CD4-positive, alpha-beta T cell treated with Interleukin-2 at 100 ng/mL for 4 hours (primary cell): Measurements from ENCODE around the gene LGMN.
A peak's percentile ranks its signal among the peaks of the same experiment; 100 is the strongest.
"Not testable (repeated sequence)": the region's sequence is repeated elsewhere in the genome, so short reads cannot be mapped to it uniquely, and the experiment has no call there.

Experiments
- DNase-seq: peaks from one replicate; pipeline ENCODE4 v3.0.0-alpha.2; 2020; ENCODE audit warnings: low spot score

The LGMN gene

DNA sequence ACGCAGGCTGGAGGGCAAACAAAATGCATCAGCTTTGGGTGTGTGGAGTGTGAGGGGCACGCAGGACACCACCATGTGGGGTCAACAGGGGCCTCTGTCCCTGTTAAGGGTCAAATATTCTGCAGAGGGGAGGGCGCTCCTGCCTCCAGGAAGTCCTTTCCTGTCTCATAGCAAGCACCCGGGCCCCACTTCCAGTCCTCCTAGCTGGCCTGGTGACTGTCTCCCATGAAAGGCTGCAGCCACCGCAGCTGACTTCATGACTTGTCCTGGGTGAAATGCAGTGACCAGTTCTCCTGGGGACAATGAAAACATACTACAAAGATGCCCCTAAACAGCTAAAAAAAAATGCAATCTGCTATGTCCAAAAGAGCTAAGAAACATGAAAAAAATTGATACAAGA lies 53.6 kb downstream of the LGMN start:
- DNase-seq, result no peak

DNA sequence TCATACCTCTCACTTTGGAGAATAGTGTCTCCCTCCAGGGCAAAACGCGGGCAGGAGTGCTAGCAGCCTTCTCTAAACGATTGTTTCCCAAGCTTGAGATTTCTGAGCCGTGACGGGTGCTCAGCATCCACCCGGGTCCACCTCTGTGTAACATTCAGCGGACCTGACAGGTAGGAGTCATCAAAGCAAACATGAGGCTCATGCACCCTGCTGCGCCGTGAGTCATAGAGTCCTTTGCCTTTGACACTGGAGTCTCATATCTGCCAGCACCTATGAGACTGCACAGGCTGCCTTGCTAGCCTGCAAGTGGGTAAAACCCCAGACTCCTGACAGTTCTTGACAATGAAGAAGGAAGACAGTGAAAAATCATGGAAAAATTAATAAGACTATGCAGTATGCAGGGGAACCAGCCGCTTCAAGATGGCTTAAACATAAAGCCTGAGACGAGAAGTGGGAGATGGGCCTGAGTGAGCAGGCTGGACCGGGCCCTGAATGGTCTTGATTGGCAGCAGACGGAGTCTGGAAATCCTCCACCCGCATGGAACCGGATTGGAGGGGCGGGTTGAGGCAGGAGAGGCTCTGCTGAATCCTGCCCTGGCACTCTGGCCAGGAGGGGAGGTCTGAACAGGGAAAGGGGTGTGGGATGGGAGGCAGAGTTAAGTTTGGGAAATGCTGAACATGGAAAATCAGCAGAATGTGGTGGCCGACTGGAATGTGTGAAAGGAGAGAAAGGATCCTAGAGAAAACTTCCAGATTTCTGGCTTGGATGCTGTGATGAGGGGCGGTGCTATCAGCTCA lies 54.2 kb downstream of the LGMN start:
- no peak for DNase-seq

DNA sequence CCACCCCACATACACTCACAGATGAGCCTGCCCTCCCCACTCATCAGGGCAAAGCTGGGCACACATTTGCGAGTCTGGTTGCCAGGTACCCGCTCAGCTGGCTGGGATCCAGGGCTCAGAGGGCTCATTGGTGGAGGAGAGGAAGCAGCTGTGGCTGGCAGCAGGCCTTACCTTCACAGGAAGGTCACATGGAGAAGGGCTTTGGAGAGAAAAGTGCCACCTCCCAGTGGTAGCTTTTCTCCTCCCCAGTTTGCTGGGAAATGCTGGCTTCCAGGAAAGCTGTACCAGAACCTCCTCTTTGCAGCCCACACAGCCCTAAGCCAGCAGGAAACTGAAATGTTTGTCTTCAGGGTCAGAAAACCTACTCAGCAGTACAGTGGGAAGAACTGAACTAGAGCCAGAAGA lies 55.6 kb downstream of the LGMN start:
- peak; percentile 16 for DNase-seq

DNA sequence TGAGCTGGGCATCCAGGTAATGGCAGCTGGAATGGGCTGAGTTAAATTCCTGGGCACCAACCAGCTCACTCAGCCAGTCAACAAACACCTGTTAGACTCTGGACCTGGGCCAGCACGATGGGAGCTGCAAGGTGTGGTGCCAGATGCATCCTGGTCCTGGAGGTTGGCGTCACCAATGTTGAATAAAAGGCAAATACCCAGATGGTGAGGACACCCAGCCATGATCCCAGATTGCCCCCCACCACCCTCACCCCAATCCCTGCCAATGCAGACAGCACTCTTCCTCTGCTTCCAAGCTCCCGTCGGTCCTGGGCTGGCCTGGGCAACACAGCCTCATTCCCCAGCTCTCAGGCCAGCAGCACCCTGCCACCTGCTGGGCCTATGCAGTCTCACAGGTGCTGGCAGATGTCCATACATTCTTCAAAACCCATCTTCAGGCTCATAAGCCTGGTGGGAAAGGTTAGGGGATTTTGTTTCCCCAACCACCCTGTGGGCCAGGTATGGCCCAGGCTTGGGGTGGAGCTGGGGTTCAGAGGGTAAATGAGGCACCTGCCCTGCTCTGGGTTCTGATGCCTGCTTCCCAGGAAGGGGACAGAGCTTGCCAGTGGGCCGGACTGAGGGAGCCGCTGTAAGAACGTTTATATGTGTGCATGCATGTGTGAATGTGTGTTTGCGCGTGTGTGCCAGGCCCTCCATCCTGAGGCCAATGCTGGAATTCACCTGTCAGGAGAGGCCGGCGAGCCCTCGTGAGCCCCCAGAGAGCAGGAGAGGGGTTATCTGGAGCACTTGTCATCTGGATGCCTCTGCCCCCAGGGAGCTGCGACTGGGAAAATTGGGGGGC lies 58.0 kb downstream of the LGMN start:
- no peak for DNase-seq

DNA sequence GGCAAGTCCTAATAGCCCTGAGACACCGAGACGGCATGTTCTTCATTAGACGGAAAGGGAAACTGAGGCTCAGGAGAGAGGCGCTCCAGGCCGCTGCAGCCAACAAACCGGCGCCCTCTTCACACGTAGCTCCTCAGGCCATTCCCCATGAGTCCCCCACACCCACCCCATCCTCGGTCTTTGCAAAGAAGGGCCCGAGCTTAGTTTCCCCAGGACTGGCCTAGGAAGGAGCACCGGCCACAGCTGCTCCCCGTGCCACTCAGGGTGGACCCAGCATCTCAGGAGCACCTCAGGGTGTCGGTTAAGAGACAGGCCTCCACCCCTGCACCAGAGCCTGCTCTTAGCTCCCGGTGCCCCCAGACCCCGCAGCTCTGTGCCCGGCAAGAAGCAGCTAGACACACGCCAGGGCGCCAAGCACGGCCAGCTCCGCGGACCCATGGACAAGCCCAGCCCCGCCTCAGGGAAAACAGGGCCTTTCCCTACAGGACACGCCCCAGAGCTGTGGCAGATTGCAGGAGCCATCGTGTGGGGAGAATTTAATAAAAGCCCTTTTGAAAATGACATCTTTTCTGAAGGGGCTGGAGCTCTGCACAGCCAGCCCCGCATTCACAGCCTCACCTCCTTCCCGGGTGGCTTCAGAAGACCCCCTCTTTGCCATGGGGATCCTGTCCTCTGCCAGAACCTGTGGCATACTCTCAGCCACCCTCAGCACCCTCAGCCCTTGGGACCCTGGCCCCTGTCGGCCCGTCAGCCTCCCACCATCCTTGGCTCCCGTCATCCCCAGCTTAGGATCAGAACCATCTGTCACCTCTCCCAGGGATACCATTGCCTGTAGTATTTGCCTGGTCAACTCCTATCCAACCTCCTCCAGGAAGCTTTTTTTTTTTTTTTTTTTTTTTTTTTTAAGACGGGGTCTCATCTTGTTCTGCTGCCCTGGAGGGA lies 59.7 kb downstream of the LGMN start:
- no peak for DNase-seq

DNA sequence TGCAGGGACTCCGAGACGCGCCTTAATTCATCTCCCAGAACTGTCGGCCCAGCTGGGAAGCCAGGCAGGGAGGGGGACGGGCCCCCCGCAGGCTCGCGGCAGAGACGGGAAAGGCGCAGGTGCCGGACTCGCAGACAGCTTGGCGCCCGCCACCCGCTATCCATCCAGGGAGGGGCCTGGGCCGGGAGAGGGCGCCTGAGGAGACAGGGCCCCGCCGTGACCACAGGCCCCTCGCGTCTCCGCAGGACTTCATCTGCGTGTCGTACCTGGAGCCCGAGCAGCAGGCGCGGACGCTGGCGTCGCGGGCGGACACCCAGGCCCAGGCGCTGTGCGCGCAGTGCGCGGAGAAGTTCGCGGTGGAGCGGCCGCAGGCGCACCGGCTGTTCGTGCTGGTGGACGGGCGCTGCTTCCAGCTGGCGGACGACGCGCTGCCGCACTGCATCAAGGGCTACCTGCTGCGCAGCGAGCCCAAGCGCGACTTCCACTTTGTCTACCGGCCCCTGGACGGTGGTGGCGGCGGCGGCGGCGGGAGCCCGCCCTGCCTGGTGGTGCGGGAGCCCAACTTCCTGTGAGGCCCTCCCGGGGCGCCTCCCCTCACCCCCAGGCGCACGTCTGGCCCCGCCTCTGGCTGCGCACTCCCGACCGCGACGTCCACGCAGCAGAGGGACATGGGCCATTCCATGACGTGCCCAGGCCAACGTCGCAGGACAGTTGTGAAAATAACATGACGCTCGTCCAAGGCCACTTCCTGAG lies 60.6 kb downstream of the LGMN start:
- no peak for DNase-seq

DNA sequence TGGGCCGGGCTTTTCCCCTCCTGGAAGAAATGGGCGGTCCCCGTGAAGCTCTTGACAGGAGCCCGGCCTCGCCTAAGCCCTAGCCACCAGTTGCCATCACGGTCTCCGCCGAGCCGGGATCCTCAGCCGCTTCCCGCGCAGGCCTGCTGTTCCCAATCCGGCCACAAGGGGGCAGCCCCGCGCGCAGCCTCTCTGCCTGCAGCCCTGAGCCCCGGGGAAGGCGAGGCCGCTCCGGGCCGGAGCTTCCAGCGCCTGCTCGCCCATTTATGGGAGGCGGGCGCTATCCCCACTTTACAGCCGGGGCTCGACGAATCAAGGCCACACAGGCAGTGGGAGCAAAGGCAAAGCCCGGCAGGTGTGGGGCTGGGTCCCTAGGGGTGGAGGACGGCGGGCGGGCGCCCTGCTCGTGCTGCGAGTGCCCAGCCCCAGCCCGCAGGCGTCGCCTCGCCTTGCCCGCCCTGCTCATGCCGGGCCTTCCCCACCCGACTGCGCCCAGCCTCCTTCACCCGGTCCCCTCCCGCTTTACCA lies 61.5 kb downstream of the LGMN start:
- peak; percentile 71 for DNase-seq

DNA sequence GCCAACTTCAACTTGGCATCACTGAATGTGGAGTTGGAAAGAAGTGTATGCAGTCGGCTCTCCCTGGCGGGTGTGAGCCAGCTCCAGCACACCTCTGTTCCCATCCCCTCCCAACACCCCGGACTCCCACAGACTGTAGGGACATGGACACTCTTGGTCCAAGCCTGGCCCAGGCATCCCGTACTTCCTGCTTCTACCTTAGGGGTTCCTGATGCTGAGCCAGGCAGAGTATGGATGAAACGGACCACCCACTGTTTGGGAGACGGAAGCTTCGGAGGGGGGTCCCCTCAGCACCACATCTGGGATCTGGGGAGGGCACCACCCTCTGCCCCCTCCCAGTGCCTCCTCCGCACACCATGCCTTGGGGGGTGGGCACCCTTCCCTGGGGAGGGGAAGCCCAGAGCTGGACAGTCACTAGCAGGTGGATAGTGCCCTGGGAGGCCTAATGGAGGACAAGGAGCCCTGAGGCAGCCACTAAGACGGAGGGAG lies 62.0 kb downstream of the LGMN start:
- DNase-seq, result no peak

DNA sequence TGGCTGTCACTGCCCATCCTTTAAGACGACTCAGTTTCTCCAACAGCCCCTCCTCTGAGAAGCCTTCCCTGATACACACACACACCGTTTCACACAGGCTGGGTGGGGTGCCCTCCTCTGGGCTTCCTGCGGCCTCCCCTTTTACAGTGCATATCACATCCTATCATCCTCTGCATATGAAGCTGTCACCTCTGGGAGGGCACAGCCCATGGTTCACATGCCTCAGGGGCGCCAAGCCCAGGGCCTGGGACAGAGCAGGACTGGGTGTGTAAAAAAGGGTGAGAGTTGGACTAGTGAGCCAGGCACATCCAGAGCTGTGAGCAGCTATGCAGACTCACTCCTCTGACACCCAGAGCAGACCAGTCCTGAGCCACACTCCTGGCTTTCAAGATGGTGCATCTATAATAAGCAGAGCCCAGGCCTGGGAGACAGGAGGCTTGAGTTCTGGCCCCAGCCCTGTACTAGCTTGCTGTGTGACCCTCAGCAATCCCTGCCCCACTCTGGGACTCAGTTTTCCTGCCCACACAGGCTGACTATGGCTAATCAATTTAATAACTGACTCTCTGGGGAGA lies 62.6 kb downstream of the LGMN start:
- DNase-seq, result no peak

DNA sequence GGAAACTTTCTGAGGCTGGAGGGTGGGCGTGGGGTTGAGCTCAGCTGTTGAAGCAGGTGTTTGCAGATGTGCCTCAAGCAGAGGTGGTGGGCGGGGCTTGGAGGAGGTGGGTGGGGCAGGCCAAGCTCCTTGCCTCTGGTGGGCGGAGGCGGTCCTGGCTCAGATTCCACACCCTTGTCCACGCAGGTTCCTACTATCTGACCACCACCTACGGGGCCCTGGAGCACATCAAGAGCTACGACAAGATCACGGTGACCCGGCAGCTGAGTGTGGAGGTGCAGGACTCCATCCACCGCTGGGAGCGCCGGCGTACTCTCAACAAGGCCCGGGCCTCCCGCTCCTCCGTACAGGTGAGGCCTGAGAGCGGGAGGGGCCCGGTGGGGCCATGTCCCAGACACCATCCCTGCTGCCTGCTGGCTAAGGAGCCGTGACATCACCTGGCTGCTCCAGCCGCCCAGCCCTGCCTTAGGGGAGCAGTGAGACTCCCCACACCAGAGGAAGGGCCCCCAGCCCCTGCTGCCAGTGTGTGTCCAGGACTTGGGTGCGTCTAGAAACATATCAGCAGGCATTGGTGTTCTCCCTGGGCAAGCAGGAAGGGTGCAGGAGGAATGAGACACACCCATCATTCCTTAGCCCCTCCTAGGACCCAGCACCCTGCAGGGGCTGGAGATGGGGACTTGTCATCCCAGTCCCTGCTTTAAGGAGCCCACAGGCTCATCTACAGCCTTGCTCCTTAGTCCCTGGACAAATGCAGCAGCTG lies 63.4 kb downstream of the LGMN start:
- no peak for DNase-seq

DNA sequence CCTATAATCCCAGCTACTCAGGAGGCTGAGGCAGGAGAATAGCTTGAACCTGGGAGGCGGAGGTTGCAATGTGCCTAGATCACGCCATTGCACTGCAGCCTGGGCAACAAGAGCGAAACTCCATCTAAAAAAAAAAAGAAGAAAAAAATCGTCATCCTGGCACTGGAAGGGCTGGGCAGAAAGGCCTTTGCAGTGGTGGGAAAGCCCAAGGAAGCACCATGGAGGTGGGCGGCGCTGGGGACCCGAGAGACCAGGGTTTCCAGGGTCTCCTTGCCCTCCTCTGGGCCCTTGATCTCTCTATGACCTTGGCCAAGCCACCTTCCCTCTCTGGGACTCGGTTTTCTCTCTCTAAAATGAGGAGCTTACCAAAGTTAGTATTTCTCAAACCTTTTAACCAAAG lies 65.4 kb downstream of the LGMN start:
- DNase-seq, result no peak

DNA sequence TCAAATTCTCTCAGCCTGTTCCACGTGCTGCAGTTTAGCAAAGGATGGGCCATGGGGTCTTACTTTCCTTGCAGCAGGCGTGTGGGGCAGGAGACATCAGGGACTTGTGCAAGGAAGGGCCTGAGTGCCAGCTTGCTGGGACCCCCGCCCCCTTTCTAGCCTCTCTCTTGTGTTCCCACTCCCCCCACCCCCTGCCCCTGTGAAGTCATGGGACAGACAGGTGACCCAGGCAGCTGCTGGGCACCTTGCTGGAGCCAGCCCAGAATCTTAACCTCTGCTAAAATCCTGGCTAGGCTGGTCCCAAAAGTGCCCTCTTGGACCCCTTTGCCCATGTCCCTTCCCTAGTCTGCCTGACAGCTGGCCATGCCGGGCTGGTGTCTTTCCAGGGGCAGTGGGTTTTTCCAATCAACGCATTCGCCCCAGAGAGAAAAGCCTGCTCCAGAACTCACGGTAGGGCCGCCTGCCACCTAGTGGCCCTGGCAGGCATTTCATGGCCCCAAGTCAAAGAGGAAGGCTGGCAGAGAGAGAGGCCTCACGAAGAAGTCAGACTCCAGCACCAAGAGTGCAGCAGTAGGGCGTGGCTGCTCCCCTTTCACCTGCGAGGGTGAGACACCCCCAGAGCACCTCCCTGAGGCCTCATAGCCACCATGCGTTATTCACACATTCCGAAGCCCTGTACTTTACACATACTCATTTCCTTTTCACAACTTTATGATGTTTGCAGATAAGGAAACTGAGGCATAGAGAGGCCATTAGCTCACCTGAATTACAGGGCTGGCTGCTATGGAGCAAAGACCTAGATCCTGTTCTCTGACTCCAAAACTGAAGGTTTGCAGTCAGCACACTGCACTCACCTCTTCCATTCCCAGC lies 67.4 kb downstream of the LGMN start:
- peak; percentile 84 for DNase-seq

DNA sequence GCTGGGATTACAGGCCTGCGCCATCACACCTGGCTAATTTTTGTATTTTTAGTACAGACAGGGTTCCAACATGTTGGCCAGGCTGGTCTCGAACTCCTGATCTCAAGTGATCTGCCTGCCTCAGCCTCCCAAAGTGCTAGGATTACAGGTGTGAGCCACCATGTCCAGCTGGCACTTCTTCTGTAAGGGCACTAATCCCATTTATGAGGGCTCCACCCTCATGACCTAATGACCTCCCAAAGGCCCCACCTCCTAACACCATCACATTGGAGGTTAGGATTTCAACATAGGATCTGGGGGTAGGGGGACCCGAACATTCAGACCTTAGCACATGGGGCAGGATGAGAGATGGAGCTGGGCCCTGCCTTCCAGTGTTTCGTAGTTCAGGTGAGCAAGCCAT lies 68.1 kb downstream of the LGMN start:
- not testable (repeated sequence) for DNase-seq

DNA sequence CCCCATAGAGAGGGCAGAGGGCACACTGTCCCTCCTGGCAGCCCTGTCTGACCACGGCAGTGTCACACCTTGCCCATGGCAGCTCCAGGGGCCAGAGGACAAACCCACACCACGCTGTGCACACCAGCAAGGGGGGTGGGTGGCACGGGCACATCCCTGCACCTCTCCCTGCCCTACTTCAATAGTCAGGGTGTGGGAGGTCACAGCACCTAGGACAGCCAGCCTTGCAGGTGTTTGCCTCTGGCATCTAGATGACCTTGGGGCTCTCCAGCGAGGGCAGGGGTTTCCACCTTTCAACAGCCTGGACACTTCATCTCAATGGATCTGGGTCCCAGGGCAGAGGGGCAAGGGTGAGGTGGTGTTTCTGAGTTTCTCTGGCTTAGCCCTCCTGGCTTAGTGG lies 69.2 kb downstream of the LGMN start:
- no peak for DNase-seq

DNA sequence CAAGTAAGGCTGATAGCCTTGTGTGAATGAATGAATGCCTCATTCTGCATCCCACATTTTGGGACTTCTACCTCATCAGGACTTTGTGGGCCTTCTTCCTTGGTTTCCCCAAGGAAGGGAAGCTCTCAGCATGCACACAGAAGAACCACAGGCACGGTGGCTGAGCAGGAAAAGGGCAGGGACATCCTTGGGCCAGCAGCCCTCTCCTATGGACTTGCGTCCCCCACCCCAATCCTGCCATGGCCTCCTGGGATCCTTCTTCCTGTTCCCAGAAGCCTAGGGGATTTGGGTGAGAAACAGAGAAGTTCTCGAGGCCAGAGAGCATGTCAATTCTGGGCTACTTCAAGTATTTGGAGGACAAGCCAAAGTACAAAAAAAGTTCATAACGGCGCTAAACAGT lies 69.7 kb downstream of the LGMN start:
- no peak for DNase-seq

DNA sequence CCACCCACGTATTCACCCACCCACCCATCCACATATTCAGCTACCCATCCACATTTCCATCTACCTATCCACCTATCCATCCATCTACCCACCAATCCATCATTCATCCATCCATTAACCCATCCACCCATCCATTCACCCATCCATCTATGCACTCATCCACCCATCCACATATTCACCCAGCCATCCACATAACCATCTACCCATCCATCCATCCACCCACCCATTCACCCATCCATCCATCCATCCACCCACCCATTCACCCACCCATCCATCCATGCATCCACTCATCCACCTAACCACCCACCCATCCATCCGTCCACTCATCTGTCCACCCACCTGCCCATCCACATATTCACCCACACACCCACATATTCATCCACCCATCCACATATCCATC lies 70.5 kb downstream of the LGMN start:
- no peak for DNase-seq

DNA sequence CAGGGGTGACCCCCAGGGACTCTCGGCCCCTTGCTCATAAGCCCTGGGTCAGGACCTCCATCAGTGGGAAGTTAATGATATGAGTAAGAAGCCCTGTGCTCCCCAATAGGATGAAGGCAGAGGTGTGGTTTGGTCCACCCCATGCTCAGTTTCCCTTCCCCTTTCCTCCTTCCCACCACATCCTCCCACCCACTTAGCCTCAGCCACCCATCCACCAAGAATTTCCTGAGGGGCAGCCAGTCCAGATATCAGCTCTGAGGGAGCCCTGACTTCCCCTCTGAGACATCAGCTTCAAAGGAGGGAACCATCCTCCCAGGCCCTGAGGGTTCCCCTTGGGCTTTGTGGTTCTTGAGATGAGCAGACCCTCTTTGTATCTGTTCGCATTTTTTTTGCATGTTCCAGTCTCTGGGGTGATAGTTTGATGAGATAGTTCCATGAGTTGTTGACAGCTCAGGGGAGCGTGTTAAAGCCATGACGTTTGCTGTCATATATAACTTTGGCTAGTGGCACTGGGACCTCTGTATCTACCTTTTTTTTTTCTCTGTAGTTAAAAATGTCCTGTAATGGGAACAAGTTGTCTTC lies 71.2 kb downstream of the LGMN start:
- DNase-seq, result no peak

DNA sequence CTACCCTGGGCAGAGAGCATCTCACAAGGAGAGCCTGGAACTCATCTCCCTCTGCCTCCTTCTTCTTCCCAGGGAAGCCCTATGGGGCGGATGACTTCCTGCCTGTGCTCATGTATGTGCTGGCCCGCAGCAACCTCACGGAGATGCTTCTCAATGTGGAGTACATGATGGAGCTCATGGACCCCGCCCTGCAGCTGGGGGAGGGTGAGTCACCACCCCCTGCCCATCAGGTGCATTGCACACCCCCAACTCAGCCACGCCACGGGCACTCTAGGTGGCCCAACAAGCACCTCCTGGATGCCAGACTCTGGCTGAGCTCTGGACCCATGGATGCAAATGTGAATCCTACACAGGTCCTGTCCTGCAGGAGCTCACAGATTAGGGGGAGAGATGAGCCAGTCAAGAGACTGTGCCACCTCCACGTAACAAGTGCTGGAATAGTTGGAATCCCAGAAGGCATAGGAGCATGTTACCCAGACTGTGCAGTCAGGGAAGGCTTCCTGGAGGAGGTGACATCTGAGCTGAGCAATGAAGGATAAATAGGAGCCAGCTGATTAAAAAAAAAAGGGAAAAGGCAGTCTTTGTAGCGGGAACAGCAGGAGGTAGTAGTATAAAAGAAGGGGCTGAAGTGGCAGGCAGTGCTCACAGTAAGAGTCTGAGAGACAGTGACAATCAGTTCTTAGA lies 71.9 kb downstream of the LGMN start:
- no peak for DNase-seq
